ENCODE measurements around the gene STPG3.

GRCh38 chr9:137202966-137203365, 48.1 kb upstream of the STPG3 start:
- TF ChIP-seq CTCF (IDR thresholded peaks at IDR 0.05; ENCODE audit: low read depth, low read length, missing input control) (no peak), ZBTB33 (IDR thresholded peaks at IDR 0.05) (no peak), REST (IDR thresholded peaks at IDR 0.05) (no peak), TAF1 (conservative IDR thresholded peaks at IDR 0.05) (no peak), SP1 (IDR thresholded peaks at IDR 0.05) (no peak)

All from liver (tissue), 3 donors.